ENCODE measurements around the gene CDC42BPG. TPM values are rescaled to one million over a fixed set of nuclear protein-coding genes. Genes with fewer than 3 reads are reported as not detected.

CDC42BPG gene
- total RNA-seq, 1 experiment from 2014 or later, result 26.5 TPM

DNA sequence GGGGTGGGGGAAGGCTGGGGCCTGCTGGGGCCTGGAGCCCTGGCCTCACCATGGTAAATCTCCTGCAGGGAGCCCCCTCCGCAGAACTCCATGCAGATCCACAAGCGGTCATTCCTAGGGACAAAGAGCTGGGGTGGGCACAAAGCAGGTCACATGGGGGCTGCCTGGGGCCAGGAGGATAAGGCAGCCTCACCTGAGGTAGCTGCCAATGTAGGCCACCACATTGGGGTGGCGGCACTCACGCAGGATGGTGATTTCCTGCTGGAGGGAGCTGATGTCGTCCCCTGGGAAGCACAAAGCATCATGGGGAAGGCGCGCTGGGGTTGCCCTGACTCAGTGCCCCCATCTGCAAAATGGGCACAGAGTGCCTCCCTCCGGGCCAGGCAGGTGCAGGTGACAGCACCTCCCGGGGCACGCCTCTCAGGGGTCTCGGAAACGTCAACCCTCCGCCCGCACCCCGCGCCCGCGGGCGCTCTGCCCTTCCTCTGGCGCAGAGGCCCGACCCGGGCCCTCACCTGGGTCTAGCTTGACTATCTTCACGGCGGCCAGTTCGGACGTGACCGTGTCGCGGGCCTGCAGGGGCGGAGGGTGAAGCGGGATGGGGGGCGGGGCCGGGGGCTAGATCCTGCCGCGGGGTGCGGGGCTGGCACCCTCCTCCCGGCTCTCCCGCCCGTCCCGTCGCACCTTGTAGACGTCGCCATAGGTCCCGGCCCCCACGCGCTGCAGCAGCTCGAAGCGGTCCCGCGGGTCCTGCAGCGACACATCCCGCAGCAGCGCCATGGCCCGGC, 41.9 kb downstream of the CDC42BPG start:
- H3K4me3 Mint-ChIP-seq (ENCODE audit: low read depth, unreplicated experiment), result peak overlapping the region; percentile 68
- peaks cover 18% of the 10 kb centered on the region for H3K4me1 Mint-ChIP-seq (ENCODE audit: low read depth, unreplicated experiment)
- H3K36me3 Mint-ChIP-seq (ENCODE audit: insufficient read depth, unreplicated experiment), result peaks cover 24% of the 10 kb centered on the region
- H3K27me3 Mint-ChIP-seq (ENCODE audit: unreplicated experiment), result no peaks in the 10 kb centered on the region
- H3K9me3 Mint-ChIP-seq (ENCODE audit: low read depth, unreplicated experiment), result no peaks in the 10 kb centered on the region
- intact Hi-C loops (cut with micrococcal nuclease; ENCODE audit: unreplicated experiment), result no loop called here
- TF ChIP-seq CTCF (IDR thresholded peaks at IDR 0.05; ENCODE audit: unreplicated experiment), result no peak
- no peak for DNase-seq
- no TSS peak for BruUV-seq (replicated peaks)
- no peak overlapping the region for H3K27ac Mint-ChIP-seq (ENCODE audit: unreplicated experiment)
- CTCF ChIA-PET, result interaction anchor here (0.6 kb wide), 1 partner anchor 536 kb away, joined by 5 read pairs; no protein-coding TSS in a partner anchor

GRCh38 chr11:64801561-64802369, 42.7 kb downstream of the CDC42BPG start:
- H3K4me3 Mint-ChIP-seq (ENCODE audit: low read depth, unreplicated experiment), result peak overlapping the region; percentile 68
- H3K4me1 Mint-ChIP-seq (ENCODE audit: low read depth, unreplicated experiment), result peaks cover 18% of the 10 kb centered on the region
- H3K9me3 Mint-ChIP-seq (ENCODE audit: low read depth, unreplicated experiment), result no peaks in the 10 kb centered on the region
- no peak for DNase-seq
- CTCF ChIA-PET, result interaction anchor here (0.6 kb wide), 1 partner anchor 139 kb away, joined by 7 read pairs; no protein-coding TSS in a partner anchor
- no TSS peak for BruUV-seq (replicated peaks)
- no peak for TF ChIP-seq CTCF (IDR thresholded peaks at IDR 0.05; ENCODE audit: unreplicated experiment)
- peaks cover 24% of the 10 kb centered on the region for H3K36me3 Mint-ChIP-seq (ENCODE audit: insufficient read depth, unreplicated experiment)
- intact Hi-C loops (cut with micrococcal nuclease; ENCODE audit: unreplicated experiment), result no loop called here
- H3K27ac Mint-ChIP-seq (ENCODE audit: unreplicated experiment), result no peak overlapping the region
- no peaks in the 10 kb centered on the region for H3K27me3 Mint-ChIP-seq (ENCODE audit: unreplicated experiment)

- BruUV-seq (replicated peaks), result no TSS peak
- no peak for TF ChIP-seq CTCF (IDR thresholded peaks at IDR 0.05; ENCODE audit: unreplicated experiment)
- CTCF ChIA-PET, result interaction anchor here (0.6 kb wide), 1 partner anchor 139 kb away, joined by 7 read pairs; no protein-coding TSS in a partner anchor
- H3K27me3 Mint-ChIP-seq (ENCODE audit: unreplicated experiment), result no peaks in the 10 kb centered on the region
- peaks cover 23% of the 10 kb centered on the region for H3K36me3 Mint-ChIP-seq (ENCODE audit: insufficient read depth, unreplicated experiment)
- H3K4me3 Mint-ChIP-seq (ENCODE audit: low read depth, unreplicated experiment), result no peak overlapping the region
- H3K27ac Mint-ChIP-seq (ENCODE audit: unreplicated experiment), result no peak overlapping the region
- H3K9me3 Mint-ChIP-seq (ENCODE audit: low read depth, unreplicated experiment), result no peaks in the 10 kb centered on the region
- intact Hi-C loops (cut with micrococcal nuclease; ENCODE audit: unreplicated experiment), result no loop called here
- no peak for DNase-seq
- H3K4me1 Mint-ChIP-seq (ENCODE audit: low read depth, unreplicated experiment), result peaks cover 18% of the 10 kb centered on the region
Measured at GRCh38 chr11:64801158-64801464, 43.3 kb downstream of the CDC42BPG start.

DNA sequence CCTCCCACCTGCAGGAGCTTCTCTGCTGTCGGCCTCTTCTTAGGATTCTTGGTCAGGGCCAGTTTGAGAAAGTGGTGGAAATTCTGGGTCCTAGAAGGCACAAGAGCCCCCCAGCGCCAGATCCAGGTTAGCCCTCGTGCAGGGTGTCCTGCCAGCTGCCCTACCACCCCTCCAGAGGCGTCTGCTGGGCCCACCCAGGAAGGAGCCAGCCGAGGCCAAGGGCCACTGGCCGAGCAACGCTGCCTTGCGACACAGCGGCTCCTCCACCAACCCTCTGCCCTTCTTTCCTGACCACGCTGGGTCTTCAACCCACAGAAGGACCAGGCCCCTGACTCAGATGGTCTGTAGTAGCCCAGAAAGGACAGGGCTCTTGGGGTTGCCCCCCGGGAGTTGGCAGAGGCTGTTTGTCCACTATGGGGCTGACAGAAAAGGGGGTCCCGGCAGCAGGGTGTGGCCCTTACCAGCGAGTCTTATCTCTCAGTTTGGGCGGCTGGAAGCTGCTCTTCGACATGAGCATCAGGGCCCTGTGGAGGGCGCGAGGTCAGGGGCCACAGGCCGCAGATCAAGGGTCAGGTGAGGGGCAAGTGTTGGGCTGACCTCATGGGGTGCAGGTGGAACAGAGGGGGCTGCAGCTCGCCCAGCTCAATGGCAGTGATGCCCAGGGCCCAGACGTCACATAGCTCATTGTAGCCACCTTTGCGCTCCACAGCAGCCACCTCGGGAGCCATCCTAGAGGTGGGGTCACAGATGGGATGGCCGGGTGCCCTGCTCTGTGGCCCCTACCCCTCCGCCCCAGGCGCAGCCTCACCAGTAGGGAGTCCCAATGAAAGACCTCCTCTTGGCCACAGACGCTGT, 43.9 kb downstream of the CDC42BPG start:
- intact Hi-C loops (cut with micrococcal nuclease; ENCODE audit: unreplicated experiment), result no loop called here
- no peak for DNase-seq
- CTCF ChIA-PET, result no interaction called here
- Mint-ChIP-seq H3K4me3 (ENCODE audit: low read depth, unreplicated experiment) (no peak overlapping the region), H3K4me1 (ENCODE audit: low read depth, unreplicated experiment) (peaks cover 18% of the 10 kb centered on the region), H3K9me3 (ENCODE audit: low read depth, unreplicated experiment) (no peaks in the 10 kb centered on the region), H3K27ac (ENCODE audit: unreplicated experiment) (no peak overlapping the region), H3K27me3 (ENCODE audit: unreplicated experiment) (no peaks in the 10 kb centered on the region), H3K36me3 (ENCODE audit: insufficient read depth, unreplicated experiment) (peaks cover 17% of the 10 kb centered on the region)
- TF ChIP-seq CTCF (IDR thresholded peaks at IDR 0.05; ENCODE audit: unreplicated experiment), result no peak
- no TSS peak for BruUV-seq (replicated peaks)
